Uterus (tissue), 4 donors: Measurements from ENCODE around the gene ATP8B1. TPM values are rescaled to one million over a fixed set of nuclear protein-coding genes. Genes with fewer than 3 reads are reported as not detected.
"Not testable (repeated sequence)": the region's sequence is repeated elsewhere in the genome, so short reads cannot be mapped to it uniquely, and the experiment has no call there.

Experiments
- DNase-seq, 2 donors: peaks; one replicate each; pipeline ENCODE4 v3.0.0-alpha.2; 2019 to 2020
- H3K27ac ChIP-seq, 2 donors: fragments of 200-600 bp; sonication (generic); 1 replicate in 1 of 2; 2 replicates in 1 of 2; pipeline ENCODE4 v1.5.1; 2016 to 2018
- H3K27me3 ChIP-seq, 2 donors: fragments of 200-600 bp; sonication (generic); one replicate each; pipeline ENCODE4 v1.5.1; 2018 to 2019; ENCODE audit warnings: control low read depth in 1 of 2
- H3K36me3 ChIP-seq, 2 donors: fragments of 200-600 bp; sonication (generic); one replicate each; pipeline ENCODE4 v1.5.1; 2019; ENCODE audit warnings: control low read depth in 1 of 2
- H3K4me1 ChIP-seq, 2 donors: fragments of 200-600 bp; sonication (generic); one replicate each; pipeline ENCODE4 v1.5.1; 2018 to 2019; ENCODE audit warnings: control low read depth in 1 of 2
- H3K4me3 ChIP-seq, 2 donors: fragments of 200-600 bp; sonication (generic); 1 replicate in 1 of 2; 2 replicates in 1 of 2; pipeline ENCODE4 v1.5.1; 2018 to 2019; ENCODE audit warnings: mild to moderate bottlenecking in 1 of 2
- H3K9me3 ChIP-seq, 2 donors: fragments of 200-600 bp; sonication (generic); one replicate each; pipeline ENCODE4 v1.5.1; 2019; ENCODE audit warnings: control low read depth in 1 of 2
- POLR2A ChIP-seq, 2 donors: fragments of 450-650 bp; IDR thresholded peaks; one replicate each; pipeline ENCODE4 v1.6.1; 2016; ENCODE audit warnings: antibody characterized with exemption in 2 of 2, mild to moderate bottlenecking in 1 of 2, moderate library complexity in 1 of 2
- intact Hi-C: fragments of 100-400 bp; cut with DNase I; formaldehyde crosslinking; loops from one replicate; pipeline ENCODE4 v1.15.1; 2023; ENCODE audit warnings: low total_unique reads
- total RNA-seq, 4 donors: library from RNA; depleted of rRNA in 3 of 4; stranded (reverse); fragments of >200 nt in 3 of 4; gene quantifications; one replicate each; pipeline versions ENCODE4 v1.1.0 to v1.2.4, GENCODE V29; 2014 to 2023
- TF ChIP-seq, protein P1 (sequence below), 4 experiments: fragments of 200-600 bp in 2 of 4; fragments of 450-650 bp in 2 of 4; sonication (generic) in 2 of 4; IDR thresholded peaks; one replicate each; pipeline ENCODE4 v1.5.1; 2016 to 2019; ENCODE audit warnings: antibody characterized with exemption in 4 of 4, mild to moderate bottlenecking in 2 of 4, moderate library complexity in 1 of 4
- donor health status: DM: yes; HTN: yes; CAD: no.

The ATP8B1 gene
- total RNA-seq, 4 donors from 2014 or later, result 18.4 to 24.9 (median 22.1) TPM

DNA sequence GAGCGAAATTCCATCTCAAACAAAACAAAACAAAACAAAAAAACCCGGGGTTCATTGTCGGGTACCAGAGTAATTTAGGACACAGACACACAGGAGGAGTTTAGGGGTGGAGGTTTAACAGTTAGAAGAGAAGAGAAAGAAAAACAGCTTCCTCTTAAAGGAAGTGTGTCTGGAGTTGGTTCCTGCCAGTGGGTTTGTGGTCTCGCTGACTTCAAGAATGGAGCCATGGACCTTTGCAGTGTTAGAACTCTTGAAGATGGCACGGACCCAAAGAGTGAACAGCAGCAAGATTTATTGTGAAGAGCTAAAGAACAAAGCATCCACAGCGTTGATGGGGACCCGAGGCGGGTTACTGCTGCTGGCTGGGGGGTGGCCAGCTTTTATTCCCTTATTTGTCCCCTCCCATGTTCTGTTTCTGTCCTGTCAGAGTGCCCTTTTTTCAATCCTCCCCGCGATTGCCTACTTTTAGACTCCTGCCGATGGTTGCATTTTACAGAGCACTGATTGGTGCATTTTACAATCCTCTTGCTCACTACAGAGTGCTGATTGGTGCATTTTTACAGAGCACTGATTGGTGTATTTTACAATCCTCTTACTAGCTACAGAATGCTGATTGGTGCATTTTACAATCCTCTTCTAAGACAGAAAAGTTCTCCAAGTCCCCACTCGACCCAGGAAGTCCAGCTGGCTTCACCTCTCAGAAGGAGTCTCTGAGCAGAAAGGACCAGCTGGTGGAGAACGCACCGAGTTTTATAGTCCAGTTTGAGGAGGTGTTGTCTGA is 28.7 kb upstream of the ATP8B1 start:
- Histone ChIP-seq H3K27ac (no peak overlapping the region), H3K36me3 (no peaks in the 10 kb centered on the region), H3K27me3 (no peaks in the 10 kb centered on the region), H3K4me1 (no peaks in the 10 kb centered on the region), H3K9me3 (no peaks in the 10 kb centered on the region), H3K4me3 (no peak overlapping the region)
- no peak for DNase-seq
- TF ChIP-seq, protein P1, sequence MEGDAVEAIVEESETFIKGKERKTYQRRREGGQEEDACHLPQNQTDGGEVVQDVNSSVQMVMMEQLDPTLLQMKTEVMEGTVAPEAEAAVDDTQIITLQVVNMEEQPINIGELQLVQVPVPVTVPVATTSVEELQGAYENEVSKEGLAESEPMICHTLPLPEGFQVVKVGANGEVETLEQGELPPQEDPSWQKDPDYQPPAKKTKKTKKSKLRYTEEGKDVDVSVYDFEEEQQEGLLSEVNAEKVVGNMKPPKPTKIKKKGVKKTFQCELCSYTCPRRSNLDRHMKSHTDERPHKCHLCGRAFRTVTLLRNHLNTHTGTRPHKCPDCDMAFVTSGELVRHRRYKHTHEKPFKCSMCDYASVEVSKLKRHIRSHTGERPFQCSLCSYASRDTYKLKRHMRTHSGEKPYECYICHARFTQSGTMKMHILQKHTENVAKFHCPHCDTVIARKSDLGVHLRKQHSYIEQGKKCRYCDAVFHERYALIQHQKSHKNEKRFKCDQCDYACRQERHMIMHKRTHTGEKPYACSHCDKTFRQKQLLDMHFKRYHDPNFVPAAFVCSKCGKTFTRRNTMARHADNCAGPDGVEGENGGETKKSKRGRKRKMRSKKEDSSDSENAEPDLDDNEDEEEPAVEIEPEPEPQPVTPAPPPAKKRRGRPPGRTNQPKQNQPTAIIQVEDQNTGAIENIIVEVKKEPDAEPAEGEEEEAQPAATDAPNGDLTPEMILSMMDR (IDR thresholded peaks at IDR 0.05), result no peak
- TF ChIP-seq POLR2A (IDR thresholded peaks at IDR 0.05), result no peak
- intact Hi-C loops, result no loop called here

DNA sequence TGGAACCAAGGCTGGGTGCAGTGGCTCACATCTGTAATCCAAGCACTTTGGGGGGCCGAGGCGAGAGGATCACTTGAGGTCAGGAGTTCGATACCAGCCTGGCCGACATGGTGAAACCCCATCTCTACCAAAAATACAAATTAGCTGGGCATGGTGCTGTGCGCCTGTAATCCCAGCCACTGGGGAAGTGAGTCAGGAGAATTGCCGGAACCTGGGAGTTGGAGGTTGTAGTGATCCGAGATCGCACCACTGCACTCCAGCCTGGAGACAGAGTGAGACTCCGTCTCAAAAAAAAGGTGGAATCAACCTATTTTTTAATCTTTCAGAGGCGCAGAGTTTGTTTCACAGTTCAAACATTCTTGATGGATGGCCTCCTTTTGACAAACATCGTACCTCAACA is 24.5 kb upstream of the ATP8B1 start:
- TF ChIP-seq, protein P1 (IDR thresholded peaks at IDR 0.05), result no peak
- TF ChIP-seq POLR2A (IDR thresholded peaks at IDR 0.05), result no peak
- H3K36me3 ChIP-seq, result no peaks in the 10 kb centered on the region
- DNase-seq, result no peak
- intact Hi-C loops, result no loop called here
- H3K4me1 ChIP-seq, result no peaks in the 10 kb centered on the region
- H3K27me3 ChIP-seq, result no peaks in the 10 kb centered on the region
- no peak overlapping the region for H3K27ac ChIP-seq
- H3K9me3 ChIP-seq, result no peaks in the 10 kb centered on the region
- no peak overlapping the region for H3K4me3 ChIP-seq

DNA sequence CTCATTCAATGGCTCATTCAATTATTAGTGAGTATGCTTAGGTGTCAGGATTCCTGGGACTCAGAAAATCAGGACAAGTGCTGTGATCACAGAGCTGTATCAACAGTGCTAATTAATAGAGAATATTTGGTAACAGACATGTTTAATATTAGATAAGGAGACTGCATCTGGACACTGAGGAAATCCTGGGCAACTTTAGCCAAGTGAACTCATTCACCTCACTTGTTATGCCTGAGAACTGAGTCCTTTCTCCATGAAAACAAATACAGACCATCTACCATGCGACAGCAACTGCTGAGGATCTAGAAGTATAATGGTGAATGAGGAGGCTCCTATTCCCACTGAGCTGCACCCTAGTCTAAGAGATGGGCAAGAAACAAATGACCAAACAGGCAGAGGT is 23.1 kb upstream of the ATP8B1 start:
- H3K27me3 ChIP-seq, result no peaks in the 10 kb centered on the region
- H3K9me3 ChIP-seq, result no peaks in the 10 kb centered on the region
- H3K4me3 ChIP-seq, result no peak overlapping the region
- no peak for DNase-seq
- no peak overlapping the region for H3K27ac ChIP-seq
- intact Hi-C loops, result no loop called here
- TF ChIP-seq POLR2A (IDR thresholded peaks at IDR 0.05), result no peak
- TF ChIP-seq, protein P1 (IDR thresholded peaks at IDR 0.05), result no peak
- H3K36me3 ChIP-seq, result no peaks in the 10 kb centered on the region
- no peaks in the 10 kb centered on the region for H3K4me1 ChIP-seq

DNA sequence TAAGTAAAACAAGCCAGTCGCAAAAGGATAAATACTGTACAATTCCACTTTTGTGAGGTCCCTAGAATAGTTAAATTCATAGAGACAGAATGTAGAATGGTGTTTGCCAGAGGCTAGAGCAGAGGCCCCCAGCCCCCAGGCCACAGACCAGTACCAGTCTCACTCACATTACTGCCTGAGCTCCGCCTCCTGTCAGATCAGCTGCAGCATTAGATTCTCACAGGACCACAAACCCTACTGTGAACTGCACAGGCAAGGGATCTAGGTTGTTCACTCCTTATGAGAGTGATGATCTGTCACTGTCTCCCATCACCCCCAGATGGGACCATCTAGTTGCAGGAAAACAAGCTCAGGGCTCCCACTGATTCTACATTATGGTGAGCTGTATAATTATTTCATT is 17.5 kb upstream of the ATP8B1 start:
- H3K4me3 ChIP-seq, DNase-seq, intact Hi-C loops: not testable (repeated sequence)

DNA sequence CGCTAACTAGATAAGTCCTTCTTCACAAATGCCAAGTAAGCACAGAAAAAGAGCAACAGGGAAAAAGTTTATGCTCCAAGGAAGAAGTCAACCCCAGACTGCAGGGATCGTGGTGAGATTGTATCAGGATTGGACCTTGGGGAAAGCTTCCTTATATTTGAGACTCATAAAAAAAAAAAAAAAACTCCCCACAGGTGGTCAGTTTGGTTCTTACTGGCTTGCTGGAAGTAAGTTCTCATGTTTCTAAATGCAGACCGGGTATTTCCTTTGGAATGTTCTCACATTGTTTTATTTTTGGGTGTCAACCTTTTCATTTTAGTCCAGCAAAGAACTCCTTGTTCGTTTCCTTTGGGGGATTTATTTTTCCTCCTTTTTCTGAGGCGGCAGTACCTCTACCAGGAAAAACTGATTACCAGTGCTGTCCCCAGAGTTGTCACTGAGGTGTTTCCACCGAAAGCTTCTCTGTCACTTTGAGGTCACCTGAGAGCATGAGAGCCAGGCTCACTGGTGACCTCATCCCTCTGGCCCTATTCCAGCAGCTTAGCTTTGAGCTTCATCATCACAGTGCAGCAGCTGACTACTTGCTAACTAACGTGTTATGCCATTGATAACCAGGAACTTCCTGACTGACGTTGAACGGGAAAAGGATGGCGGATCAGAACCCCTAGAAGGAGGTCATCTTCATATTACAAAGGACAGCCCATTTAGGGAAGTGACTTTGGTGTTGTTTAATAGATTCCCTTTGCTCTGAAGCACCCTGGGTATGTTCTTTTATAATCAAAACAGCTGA is 16.8 kb upstream of the ATP8B1 start:
- no peaks in the 10 kb centered on the region for H3K27me3 ChIP-seq

More for the DNA sequence above, 17.5 kb upstream of the ATP8B1 start:
- not testable (repeated sequence) for H3K27ac ChIP-seq, H3K27me3 ChIP-seq, H3K9me3 ChIP-seq, H3K36me3 ChIP-seq, H3K4me1 ChIP-seq

More for the DNA sequence above, 16.8 kb upstream of the ATP8B1 start:
- intact Hi-C loops, result no loop called here
- DNase-seq, result peak; percentile 31 to 58
- Histone ChIP-seq H3K27ac (peak overlapping the region in 1 of 2 donors; percentile 52), H3K4me3 (no peak overlapping the region), H3K4me1 (no peaks in the 10 kb centered on the region), H3K9me3 (no peaks in the 10 kb centered on the region), H3K36me3 (no peaks in the 10 kb centered on the region)
- TF ChIP-seq, protein P1 (IDR thresholded peaks at IDR 0.05), result no peak
- TF ChIP-seq POLR2A (IDR thresholded peaks at IDR 0.05), result no peak
